Measurements from ENCODE around the gene ASAP3.

The ASAP3 gene

DNA sequence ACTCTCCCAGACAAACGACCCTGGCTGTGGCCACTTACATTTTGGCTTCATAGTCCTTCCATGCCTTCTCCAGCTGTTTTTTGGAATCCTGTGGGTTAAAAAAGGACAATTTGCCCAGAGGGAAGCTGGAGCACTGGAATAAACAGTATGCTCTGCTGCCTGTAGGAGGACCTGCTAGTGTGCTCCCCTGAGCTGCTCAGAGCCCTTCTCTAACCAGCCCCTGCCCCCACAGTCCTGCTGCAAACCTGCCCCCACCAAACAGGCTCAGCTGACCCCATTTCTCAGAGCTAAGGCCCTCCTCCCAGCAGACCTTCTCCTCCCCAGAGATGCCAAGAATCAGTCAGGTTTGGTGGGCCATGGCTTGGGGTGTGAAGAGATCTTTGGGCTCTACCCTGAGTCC is 32.5 kb downstream of the ASAP3 start:
- in situ Hi-C loops (cut with MboI; ENCODE audit: low sequenced_read_pairs), result no loop called here

DNA sequence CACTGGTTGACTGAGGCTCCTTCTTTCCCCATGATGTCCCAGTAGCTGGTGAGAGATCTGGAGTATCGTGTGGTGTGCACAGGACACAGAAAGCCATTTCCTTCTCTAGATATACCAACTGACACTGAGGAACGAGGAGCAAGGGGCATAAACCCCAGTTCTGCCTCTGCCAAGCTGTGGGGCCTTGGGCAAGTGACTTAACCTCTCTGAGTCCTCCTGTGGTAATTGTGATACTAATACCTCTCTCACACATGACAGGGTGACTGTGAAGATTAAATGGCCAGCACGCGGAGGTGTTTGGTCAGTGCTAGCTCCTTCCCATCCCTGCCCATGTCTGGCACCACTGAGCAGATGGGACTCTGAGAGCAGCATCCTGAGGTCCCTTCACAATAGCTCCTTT is 33.1 kb downstream of the ASAP3 start:
- in situ Hi-C loops (cut with MboI; ENCODE audit: low sequenced_read_pairs), result no loop called here

DNA sequence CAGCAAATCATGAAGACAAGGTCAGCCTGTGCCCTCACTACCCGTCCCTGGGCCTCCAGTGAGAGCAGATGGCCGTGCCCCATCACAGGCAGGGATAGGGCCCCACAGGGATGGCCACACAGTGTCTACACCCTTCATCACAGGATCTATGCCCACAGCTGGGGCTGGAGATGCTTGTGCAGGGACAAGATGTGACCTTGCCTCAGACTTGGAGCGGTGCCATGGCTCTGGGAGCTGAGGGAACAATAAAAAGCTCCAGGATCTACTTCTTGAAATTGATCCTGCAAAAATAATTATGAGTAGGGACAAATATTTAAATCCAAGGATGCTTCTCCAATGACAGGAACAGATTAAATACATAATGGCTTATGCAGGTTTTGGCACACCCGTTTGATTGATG is 34.0 kb downstream of the ASAP3 start:
- in situ Hi-C loops (cut with MboI; ENCODE audit: low sequenced_read_pairs), result no loop called here

DNA sequence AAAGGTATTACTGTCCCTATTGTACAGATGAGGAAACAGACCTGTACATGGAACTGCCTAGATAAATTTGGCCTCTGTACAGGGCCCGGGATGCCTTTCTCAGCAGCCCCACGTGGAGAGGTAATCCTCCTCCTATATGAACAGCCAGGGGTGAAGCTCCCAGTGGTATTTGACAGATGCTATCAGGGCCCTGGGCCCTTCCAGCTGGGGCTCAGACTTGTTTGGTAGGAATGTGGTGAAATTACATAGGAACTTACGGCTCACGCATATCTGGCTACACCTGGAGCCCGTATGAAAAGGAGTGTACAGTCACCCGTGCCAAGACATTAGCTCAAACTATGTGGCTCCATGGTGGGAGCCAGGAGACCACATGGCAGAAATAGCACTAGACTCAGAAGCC is 34.7 kb downstream of the ASAP3 start:
- in situ Hi-C loops (cut with MboI; ENCODE audit: low sequenced_read_pairs), result no loop called here

DNA sequence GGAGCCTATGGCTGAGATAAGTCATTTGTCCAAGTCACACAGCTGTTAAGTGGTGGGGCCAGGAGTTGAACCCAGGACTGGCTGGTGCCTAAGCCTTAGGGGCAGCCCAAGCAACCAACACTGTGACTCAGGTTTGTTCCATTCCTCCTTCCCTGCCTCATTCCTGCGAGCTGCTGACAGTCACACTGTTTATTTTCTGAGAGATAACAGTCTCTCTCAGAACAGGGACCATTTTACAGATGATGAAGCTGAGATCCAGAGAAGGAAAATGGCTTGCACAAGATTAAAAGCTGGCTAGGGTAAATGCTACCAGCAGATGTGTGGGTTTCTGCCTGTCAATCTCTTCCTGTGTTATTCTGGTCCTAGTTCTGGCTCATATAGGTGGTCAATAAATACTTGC is 35.1 kb downstream of the ASAP3 start:
- in situ Hi-C loops (cut with MboI; ENCODE audit: low sequenced_read_pairs), result no loop called here

DNA sequence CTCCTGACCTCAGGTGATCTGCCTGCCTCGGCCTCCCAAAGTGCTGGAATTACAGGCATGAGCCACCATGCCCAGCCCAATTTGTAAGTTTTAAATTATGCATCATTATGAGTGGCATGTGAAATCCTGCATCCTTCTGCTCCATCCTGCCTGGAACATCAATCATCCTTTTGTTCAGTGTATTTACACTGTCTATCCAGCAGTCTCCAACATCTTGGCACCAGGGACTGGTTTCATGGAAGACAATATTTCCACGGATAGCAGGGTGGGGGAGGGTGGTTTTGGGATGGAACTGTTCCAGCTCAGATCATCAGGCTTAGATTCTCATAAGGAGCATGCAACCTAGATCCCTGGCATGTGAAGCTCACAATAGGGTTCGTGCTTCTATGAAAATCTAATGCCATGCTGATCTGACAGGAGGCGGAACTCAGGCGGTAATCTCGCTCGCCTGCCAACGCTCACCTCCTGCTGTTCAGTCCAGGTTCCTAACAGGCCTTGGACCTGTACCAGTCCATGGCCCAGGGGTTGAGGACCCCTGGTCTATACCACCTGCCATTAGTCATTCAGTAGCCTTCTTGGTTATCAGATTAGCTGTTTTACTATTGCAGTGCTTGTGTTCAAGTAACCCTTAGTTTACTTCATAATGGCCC is 37.2 kb downstream of the ASAP3 start:
- in situ Hi-C loops (cut with MboI; ENCODE audit: low sequenced_read_pairs), result no loop called here

DNA sequence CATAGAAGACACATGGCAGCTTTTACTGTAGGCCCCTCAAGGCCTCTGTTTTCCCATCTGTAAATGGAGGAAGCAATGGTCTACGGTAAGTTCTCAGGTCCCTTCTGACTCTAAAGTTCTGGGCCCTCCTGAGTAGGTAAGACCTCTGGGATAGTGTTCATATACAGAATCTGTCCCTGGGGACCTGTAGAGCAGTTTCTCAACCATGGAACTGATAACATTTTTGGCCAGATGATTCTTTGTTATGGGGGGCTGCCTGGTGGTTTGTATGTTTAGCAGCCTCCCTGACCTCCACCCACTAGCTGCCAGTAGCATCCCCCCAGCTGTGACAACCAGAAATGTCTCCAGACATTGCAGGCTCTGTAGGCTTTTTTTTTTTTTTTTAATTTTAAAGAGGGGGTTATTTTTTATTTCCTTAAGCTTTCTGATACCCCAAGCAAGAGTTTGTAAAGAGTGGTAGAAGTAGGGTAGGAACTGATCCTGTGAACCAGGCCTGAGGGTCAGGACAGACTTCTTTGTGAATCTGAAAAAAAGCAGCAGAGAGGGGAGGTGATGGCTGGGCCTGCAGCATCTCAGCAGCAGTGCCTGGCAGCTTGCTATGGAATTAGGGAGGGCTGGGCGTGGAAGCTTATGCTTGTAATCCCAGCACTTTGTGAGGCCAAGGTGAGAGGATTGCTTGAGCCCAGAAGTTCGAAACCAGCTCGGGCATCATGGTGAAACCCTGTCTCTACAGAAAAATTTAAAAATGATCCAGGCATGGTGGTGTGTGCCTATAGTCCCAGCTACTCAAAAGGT is 39.2 kb downstream of the ASAP3 start:
- in situ Hi-C loops (cut with MboI; ENCODE audit: low sequenced_read_pairs), result no loop called here

DNA sequence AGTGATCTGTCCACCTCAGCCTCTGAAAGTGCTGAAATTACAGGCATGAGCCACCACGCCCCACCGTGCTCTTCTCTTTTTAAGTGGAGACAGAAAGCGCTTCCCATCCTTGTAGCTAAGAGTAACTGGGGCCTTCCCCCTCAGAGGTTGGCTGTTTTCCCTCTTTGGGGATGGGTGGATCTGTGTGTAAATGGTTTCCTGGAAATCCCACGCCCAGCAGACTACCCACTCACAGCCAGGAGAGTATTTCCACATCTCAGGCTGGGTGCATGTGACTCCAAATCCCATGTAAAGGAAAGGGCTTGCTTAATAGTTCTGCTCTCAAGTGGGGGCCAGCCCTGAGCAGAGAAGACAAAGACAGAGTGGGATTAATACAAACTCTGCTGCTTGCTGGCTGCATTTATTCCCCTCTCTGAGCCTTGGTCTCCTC is 39.9 kb downstream of the ASAP3 start:
- in situ Hi-C loops (cut with MboI; ENCODE audit: low sequenced_read_pairs), result no loop called here

DNA sequence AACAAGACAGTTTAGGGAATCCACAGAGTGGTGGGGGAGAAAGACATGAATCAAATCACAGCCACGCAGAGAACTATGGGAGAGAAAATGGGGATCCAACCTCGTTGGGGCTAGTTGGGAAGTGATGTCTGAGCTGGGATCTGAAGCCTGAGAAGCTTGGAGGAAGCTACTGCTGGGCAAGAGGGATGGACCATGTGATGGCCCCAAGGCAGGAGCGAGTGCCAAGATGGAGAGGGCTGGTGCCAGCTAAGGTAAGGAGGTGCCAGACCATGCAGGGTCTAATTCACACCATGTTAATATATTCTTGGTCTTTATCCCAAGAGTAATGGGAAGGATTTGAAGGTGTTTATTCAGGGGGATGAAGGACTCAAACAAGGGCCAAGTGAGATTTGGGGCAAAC is 41.2 kb downstream of the ASAP3 start:
- in situ Hi-C loops (cut with MboI; ENCODE audit: low sequenced_read_pairs), result no loop called here

DNA sequence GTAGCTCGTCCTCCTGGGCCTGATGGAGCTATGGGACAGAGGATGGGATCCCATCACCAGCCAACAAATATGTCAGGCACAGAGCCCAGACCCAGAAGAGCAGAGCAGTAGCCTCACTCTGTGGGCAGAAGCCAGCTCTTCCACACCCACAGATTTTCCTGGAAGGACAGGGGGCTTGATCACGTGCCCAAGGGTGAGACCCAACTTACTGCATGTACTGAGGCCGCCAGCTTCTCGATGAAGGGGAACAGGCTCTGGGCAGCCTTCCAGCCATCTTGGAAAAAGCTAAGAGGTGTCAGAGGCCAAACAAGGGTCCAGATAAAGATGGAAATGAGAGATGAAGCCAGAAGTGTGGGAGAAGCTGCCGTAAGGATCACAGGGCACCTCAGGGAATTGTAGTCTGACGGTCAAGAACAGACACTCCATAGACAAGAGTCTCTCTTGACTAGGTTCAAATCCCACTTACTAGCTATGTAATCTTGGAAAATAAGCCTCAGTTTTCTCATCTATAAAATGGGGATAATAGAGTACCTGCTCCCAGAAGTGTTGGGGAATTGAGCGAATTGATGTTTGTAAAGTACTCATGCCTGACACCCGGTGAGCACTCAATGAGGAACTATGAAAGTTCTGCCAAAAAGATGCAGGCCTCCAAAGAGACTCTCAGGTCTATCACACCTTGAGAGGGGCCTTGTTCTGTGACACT is 42.4 kb downstream of the ASAP3 start:
- in situ Hi-C loops (cut with MboI; ENCODE audit: low sequenced_read_pairs), result no loop called here

DNA sequence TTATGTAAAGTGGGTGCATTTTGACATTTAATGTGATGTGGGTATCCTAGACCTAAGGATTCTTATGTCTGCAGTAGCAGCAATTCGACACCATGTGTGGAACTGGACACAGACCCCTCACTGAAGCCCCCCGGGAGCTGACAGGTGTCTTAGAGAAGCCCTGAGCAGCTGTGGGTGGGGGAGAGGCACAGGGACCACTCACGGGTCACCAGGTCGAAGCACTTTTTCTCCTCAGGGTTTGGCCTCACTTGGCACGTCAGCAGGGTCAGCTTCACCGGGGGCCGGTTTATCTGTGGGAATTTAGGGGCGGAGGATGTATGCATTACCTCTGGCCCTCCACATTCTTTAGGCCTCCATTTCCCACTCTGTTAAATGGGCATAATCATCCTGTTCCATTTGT is 45.4 kb downstream of the ASAP3 start:
- in situ Hi-C loops (cut with MboI; ENCODE audit: low sequenced_read_pairs), result no loop called here

DNA sequence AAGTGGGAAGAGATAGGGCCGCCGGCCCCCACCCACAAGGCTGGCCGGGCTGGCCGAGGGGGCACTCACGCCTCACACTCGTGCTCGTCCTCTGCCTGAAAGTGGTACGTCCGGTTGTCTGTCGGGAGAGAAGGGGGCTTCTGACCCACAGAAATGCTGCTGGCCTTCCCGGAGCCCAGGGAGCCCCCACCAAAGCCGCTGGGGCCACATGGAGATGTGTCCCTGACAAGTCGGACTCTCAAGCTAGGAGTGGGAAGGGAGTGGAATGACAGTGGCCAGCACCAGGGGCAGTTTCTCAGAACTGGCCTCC is 46.7 kb downstream of the ASAP3 start:
- in situ Hi-C loops (cut with MboI; ENCODE audit: low sequenced_read_pairs), result no loop called here

DNA sequence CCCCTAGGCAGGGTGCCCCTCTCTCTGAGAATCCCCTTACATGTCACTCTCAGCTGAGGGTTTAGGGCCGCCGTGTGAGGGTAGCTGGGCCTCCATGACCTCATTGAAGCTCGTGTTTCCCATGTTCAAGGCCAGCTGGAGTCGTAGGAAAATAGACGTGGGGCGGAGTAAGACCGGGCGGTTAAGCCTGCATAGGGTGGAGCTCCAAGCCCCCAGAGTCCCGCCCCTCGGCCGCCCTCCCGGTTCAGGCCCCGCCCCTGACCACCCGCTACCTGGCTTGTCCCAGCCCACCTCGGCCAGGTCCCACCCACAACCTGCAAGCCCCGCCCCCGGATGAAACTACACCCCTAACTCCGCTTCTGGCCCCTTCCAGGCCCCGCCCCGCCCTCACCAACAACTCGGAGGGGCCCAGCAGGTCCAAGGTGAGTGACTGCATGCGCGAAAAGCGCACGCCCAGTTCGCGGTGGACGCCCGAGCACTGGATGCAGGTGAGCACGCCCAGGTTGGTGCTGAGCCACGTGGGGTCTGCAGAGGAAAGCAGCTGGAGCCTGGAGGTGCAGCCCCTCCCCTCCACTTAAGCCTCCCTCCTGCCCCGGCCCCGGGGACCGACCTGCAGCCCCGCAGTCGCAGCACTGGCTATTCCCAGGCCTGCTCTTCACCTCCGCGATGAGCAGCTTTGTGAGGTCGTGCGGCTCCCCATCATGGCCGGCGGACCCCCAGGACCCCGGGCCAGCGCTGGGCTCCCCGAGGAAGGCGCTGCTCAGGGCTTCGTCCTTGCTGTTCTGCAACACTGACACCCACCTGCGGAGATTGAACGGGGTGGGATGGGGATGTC is 47.2 kb downstream of the ASAP3 start:
- in situ Hi-C loops (cut with MboI; ENCODE audit: low sequenced_read_pairs), result no loop called here

DNA sequence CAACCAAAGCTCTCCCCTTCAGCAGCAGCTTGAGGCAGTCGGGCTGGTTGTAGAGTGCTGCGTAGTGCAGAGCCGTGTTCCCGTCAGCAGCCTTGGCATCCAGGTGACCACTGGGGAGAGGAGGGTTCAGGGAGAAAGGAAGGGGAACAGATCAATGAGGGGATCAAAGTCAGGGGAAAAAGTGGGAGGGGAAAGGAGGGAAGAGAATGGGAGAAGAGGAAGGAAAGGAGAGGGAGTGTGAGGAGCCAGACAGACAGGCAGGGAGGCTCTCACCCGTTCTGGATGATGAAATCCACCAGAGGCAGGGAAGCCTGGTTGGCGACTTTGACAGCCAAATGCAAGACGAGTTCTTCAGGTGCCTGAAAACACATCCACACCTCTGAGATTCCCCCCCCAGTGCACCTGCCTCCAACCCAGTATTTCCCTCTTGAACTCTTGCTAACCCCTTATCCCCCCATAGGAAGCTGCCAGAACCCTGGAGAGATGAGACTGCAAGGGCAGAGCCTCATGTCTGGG is 49.7 kb downstream of the ASAP3 start:
- in situ Hi-C loops (cut with MboI; ENCODE audit: low sequenced_read_pairs), result no loop called here

DNA sequence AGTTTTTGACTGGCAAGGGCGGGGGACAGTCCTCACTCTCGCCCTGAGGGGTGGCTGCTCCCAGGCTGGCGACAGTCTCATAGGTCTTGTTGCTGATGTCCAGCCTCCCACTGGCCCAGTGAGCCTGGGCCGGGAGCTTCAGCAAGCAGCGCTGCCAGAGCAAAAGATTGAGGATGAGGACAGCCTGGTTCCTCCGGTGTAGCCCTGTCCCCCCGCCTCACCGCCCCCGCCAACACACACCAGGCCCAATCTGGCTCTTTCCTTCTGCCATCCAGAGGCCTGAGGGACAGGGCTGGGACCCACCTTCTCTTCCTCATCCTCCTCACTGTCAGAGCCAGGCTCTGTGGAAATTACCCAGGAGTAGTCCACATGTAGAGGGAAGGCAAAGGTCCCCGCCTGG is 50.9 kb downstream of the ASAP3 start:
- in situ Hi-C loops (cut with MboI; ENCODE audit: low sequenced_read_pairs), result no loop called here

DNA sequence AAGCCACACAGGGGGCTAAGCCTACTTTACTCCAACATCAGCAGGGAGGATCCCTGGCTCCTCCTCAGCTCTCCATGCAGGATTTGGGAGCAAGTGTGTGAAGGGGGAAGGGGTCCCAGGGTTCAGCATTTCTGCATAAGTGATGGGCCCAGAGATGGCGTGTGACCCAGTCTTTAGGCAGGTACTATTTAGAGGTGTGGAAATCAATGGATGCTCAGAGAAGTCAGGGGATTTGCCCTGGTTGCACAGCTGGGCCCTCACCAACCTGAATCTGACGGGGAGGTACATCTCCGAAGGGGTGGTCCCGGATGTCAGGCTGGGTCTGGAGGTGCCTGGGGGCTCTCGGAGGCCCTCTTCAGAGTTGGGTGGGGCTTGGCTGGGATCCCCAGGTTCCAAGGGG is 52.5 kb downstream of the ASAP3 start:
- in situ Hi-C loops (cut with MboI; ENCODE audit: low sequenced_read_pairs), result no loop called here

DNA sequence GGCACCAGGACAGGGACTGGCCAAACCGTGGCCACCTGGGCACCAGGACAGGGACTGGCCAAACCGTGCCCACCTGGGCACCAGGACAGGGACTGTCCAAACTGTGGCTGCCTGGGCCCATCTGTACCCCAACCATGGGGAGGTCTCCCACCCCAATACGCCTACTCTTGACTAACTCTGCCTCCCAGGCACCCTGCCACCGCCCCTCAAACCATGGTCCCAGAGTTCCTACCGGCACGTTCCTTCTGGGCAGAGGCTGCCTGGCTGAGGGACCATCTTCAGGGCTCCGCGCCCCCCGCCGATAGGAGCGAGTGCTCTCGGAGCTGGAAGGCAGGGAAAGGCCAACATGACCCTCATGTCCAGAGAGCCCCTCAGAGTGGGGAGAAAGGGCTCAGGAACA is 53.2 kb downstream of the ASAP3 start:
- in situ Hi-C loops (cut with MboI; ENCODE audit: low sequenced_read_pairs), result no loop called here

DNA sequence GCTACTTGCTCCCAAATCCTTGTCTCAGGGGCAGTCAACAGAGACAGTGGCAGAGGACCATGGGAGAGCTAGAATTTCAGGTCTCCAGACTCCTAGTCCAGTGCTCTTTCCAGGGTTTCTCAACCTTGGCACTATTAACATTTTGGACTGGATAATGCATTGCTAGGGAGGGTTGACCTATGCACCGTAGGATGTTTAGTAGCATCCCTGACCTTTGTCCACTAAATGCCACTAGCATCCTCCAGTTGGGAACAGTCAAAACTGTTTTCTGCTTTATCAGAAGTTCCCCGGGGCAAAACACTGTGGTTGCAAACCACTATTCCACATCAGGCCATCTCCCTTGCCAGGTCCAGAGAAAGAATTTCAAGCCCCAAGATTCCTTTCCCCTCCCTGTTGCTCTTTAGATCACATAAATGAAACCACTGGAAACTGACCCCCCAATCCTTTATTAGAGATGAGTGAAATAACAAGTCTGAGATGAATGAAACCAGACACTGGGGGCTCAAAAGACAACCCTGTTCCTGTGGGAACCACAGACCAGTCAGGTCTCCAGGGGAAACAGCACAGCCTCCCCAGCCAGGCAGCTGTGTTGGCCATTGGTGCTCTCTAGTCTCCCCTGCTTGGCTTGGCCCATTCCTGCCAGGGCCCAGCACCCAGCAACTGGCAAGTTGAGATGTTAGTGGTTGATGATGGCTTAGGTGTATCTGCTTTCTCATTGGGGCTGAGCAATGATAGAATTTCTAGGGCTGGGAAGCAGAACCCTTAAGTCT is 55.7 kb downstream of the ASAP3 start:
- in situ Hi-C loops (cut with MboI; ENCODE audit: low sequenced_read_pairs), result no loop called here

DNA sequence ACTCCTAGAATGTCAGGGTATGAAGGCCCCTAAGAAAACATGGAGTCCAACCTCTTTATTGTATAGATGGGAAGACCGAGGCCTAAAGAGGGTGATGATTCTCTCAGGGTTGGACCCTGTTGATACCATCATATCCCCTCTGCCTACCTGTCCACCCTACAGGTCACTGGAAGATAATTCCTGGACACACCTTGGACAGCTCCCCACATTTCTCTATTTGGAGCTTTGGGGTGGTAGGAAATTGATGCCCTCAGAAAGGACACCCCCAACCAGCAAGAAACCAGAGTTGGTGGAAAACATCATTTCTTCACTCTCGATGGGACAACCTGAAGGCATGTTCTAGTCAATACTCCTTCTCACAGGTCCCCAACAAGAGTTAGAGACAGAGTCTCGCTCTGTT is 56.4 kb downstream of the ASAP3 start:
- in situ Hi-C loops (cut with MboI; ENCODE audit: low sequenced_read_pairs), result no loop called here

DNA sequence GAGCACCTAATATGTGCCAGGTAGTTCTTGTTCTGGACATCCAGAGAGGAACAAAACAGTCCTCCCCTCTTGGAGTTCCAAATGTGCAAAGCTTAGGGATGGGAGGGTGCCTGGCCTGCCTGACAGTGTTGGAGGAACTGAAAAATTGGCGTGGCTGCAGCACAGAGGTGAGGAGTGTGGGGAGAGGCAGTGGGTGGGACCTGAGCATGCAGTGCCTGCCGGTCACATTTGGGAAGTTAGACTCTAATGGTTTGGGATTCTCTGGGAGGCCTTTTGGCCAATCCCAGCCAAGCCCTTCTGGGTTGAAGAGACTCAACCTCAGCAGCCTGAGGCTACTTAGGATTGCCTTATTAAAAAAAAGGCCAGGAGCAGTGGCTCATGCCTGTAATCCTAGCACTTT is 57.2 kb downstream of the ASAP3 start:
- in situ Hi-C loops (cut with MboI; ENCODE audit: low sequenced_read_pairs), result no loop called here

DNA sequence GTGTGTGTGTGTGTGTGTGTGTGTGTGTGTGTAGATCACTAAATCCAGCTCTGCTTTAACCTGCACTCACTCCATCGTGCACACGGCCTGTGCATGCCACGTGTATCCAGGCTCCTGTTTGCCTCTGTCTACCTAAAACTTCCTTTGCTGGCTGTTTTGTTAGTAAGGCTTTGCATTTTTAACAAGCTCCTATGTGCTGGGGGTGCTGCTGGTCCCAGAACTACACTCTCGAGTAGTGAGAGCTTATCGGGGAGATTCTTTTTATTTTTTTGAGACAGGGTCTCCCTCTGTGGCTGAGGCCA is 58.8 kb downstream of the ASAP3 start:
- in situ Hi-C loops (cut with MboI; ENCODE audit: low sequenced_read_pairs), result no loop called here
